SU-DHL-6 (cell line): ENCODE measurements around the gene MAP2K4.
A peak's percentile ranks its signal among the peaks of the same experiment; 100 is the strongest.
"Not testable (repeated sequence)": the region's sequence is repeated elsewhere in the genome, so short reads cannot be mapped to it uniquely, and the experiment has no call there.

Experiments used
- H2AFZ ChIP-seq: fragments of 200-600 bp; sonication (generic); 2 replicates; pipeline ENCODE4 v1.6.1; 2014; ENCODE audit warnings: low read depth, mild to moderate bottlenecking, moderate library complexity, mixed read lengths, antibody characterized with exemption, low read length; ENCODE audit not compliant: severe bottlenecking
- H3F3A ChIP-seq: fragments of 200-600 bp; shearing (Covaris generic); 2 replicates; pipeline ENCODE4 v1.6.0; 2016; ENCODE audit warnings: antibody characterized with exemption, mild to moderate bottlenecking; ENCODE audit not compliant: insufficient read depth
- H3K27ac ChIP-seq: fragments of 200-600 bp; sonication (generic); 2 replicates; pipeline ENCODE4 v1.5.1; 2016; ENCODE audit warnings: low read depth, mild to moderate bottlenecking, low read length, moderate library complexity, mixed read lengths
- H3K27me3 ChIP-seq: fragments of 200-600 bp; sonication (generic), shearing (Covaris generic); 2 replicates; pipeline ENCODE4 v1.6.0; 2014; ENCODE audit warnings: mild to moderate bottlenecking, low read length
- H3K36me3 ChIP-seq: fragments of 200-600 bp; sonication (generic); 2 replicates; pipeline ENCODE4 v1.6.1; 2014; ENCODE audit warnings: mild to moderate bottlenecking, low read length, mixed read lengths
- H3K4me2 ChIP-seq: fragments of 300-600, 200-600 bp; shearing (Covaris generic), sonication (generic); 2 replicates; pipeline ENCODE4 v1.6.0; 2014; ENCODE audit warnings: low read length, low read depth, mild to moderate bottlenecking; ENCODE audit not compliant: poor library complexity, severe bottlenecking
- H3K4me3 ChIP-seq: fragments of 200-600 bp; sonication (generic); 2 replicates; pipeline ENCODE4 v1.5.1; 2014; ENCODE audit warnings: antibody characterized with exemption, low read length, mild to moderate bottlenecking, mixed read lengths; ENCODE audit not compliant: insufficient read depth, poor library complexity, severe bottlenecking
- H3K79me2 ChIP-seq: fragments of 200-600 bp; sonication (generic); 2 replicates; pipeline ENCODE4 v1.6.1; 2014; ENCODE audit warnings: mild to moderate bottlenecking, low read length, moderate library complexity; ENCODE audit not compliant: insufficient read depth
- H3K9ac ChIP-seq: fragments of 200-600 bp; sonication (generic); 2 replicates; pipeline ENCODE4 v1.7.0; 2014; ENCODE audit warnings: mild to moderate bottlenecking, low read length
- H3K9me2 ChIP-seq: fragments of 200-600 bp; sonication (generic); replicated peaks from 2 replicates; pipeline ENCODE4 v1.6.1; 2014; ENCODE audit warnings: low read length; ENCODE audit not compliant: insufficient read depth
- H3K9me3 ChIP-seq: fragments of 200-600 bp; sonication (generic); 2 replicates; pipeline ENCODE4 v1.6.1; 2014; ENCODE audit warnings: low read length, mixed read lengths; ENCODE audit not compliant: insufficient read depth
- H4K20me1 ChIP-seq: fragments of 200-600 bp; sonication (generic); 2 replicates; pipeline ENCODE4 v1.6.1; 2014; ENCODE audit warnings: low read depth, mild to moderate bottlenecking, antibody characterized with exemption, low read length, moderate library complexity, mixed read lengths
- EZH2phosphoT487 ChIP-seq: fragments of 200-600 bp; sonication (generic), shearing (Covaris generic); conservative IDR thresholded peaks from 2 replicates; pipeline ENCODE4 v1.6.1; 2018; ENCODE audit warnings: mild to moderate bottlenecking, antibody characterized with exemption, low read length, moderate library complexity, mixed read lengths
- TF ChIP-seq, protein P1 (sequence below): fragments of 200-600 bp; sonication (generic); IDR thresholded peaks from one replicate; pipeline ENCODE4 v1.5.1; 2017; ENCODE audit warnings: antibody characterized with exemption, mild to moderate bottlenecking, low read length, moderate library complexity; ENCODE audit not compliant: insufficient read depth, poor library complexity, severe bottlenecking

The MAP2K4 gene

GRCh38 chr17:12020642-12021622, at the start of gene MAP2K4:
Gene MAP2K4, plus strand, starts transcription at chr17:12020877. Its CDS starts 10 bp downstream, at chr17:12020887.
- Histone ChIP-seq H3K4me2 (peak within 1 kb of the TSS; percentile 62), H3K27me3 (no peaks in the 10 kb centered on the region), H3K9me2 (no peaks in the 10 kb centered on the region), H3K9me3 (no peaks in the 10 kb centered on the region), H3K4me3 (peak within 1 kb of the TSS; percentile 85), H3F3A (0 out of 2 replicates have a peak, but pooled peaks cover 6% of the 10 kb centered on the region), H4K20me1 (peaks cover 22% of the 10 kb centered on the region), H3K79me2 (peaks cover 17% of the 10 kb centered on the region), H3K27ac (no peak within 1 kb of the TSS), H3K9ac (peak within 1 kb of the TSS; percentile 85), H3K36me3 (no peaks in the 10 kb centered on the region), H2AFZ (peak within 1 kb of the TSS; percentile 83)
- TF ChIP-seq EZH2phosphoT487: no peak
- TF ChIP-seq, protein P1, sequence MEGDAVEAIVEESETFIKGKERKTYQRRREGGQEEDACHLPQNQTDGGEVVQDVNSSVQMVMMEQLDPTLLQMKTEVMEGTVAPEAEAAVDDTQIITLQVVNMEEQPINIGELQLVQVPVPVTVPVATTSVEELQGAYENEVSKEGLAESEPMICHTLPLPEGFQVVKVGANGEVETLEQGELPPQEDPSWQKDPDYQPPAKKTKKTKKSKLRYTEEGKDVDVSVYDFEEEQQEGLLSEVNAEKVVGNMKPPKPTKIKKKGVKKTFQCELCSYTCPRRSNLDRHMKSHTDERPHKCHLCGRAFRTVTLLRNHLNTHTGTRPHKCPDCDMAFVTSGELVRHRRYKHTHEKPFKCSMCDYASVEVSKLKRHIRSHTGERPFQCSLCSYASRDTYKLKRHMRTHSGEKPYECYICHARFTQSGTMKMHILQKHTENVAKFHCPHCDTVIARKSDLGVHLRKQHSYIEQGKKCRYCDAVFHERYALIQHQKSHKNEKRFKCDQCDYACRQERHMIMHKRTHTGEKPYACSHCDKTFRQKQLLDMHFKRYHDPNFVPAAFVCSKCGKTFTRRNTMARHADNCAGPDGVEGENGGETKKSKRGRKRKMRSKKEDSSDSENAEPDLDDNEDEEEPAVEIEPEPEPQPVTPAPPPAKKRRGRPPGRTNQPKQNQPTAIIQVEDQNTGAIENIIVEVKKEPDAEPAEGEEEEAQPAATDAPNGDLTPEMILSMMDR: no peak

GRCh38 chr17:11972741-11973140, 47.9 kb upstream of the MAP2K4 start:
- not testable (repeated sequence) for H3K36me3 ChIP-seq, H2AFZ ChIP-seq, H3K9me3 ChIP-seq, H3K4me2 ChIP-seq, H3K9me2 ChIP-seq, H3K79me2 ChIP-seq, H3F3A ChIP-seq, H3K4me3 ChIP-seq, H4K20me1 ChIP-seq, H3K27ac ChIP-seq, H3K27me3 ChIP-seq, H3K9ac ChIP-seq

DNA sequence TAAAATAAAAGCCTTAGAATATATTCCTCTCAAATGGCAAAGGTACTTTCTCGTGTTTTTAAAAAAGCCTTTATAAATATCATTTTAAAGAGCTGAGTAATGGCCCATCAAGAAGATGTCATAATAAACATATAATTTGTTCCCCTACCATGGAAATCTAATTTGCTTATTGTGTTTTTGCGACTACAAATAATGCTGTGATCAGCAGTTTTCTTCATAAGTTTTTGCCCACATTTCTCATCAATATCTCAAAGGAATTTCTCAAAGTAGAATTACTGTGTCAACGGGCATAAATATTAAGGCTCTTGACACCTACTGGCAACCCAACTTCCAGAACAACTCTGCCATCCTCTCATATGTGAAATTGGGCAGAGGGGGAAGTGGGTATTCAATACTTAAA, 40.9 kb upstream of the MAP2K4 start:
- no peaks in the 10 kb centered on the region for H4K20me1 ChIP-seq
- H2AFZ ChIP-seq: no peak overlapping the region
- H3K79me2 ChIP-seq: no peaks in the 10 kb centered on the region
- H3K9me2 ChIP-seq: no peaks in the 10 kb centered on the region
- no peak for TF ChIP-seq EZH2phosphoT487
- TF ChIP-seq, protein P1: no peak
- no peak overlapping the region for H3K9ac ChIP-seq
- no peak overlapping the region for H3K27ac ChIP-seq
- H3K27me3 ChIP-seq: no peaks in the 10 kb centered on the region
- H3K36me3 ChIP-seq: no peaks in the 10 kb centered on the region
- no peaks in the 10 kb centered on the region for H3F3A ChIP-seq
- no peak overlapping the region for H3K4me2 ChIP-seq
- H3K9me3 ChIP-seq: no peaks in the 10 kb centered on the region
- no peak overlapping the region for H3K4me3 ChIP-seq

DNA sequence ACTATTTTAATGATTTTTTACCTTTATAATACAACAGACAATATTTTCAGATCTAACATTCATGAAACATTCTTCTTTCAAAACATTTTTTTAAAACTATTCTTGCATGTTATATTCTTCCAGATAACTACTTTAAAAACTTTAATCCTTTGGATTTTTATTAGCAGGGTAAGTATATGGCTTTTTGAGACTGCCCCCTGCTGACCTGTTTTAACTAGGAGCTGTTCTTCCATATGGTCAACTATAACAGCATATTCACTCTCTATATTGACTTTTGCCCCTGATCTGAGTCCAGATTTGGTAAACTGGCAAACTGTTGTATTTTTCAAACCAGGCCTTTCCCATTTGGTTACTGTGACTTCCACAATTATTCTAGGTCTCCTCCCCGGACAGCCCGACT, 39.9 kb upstream of the MAP2K4 start:
- no peaks in the 10 kb centered on the region for H3F3A ChIP-seq
- H3K36me3 ChIP-seq: no peaks in the 10 kb centered on the region
- H3K27ac ChIP-seq: no peak overlapping the region
- no peaks in the 10 kb centered on the region for H3K9me2 ChIP-seq
- TF ChIP-seq EZH2phosphoT487: no peak
- TF ChIP-seq, protein P1: no peak
- H2AFZ ChIP-seq: no peak overlapping the region
- no peaks in the 10 kb centered on the region for H4K20me1 ChIP-seq
- no peak overlapping the region for H3K9ac ChIP-seq
- no peaks in the 10 kb centered on the region for H3K9me3 ChIP-seq
- H3K79me2 ChIP-seq: no peaks in the 10 kb centered on the region
- H3K4me3 ChIP-seq: no peak overlapping the region
- no peaks in the 10 kb centered on the region for H3K27me3 ChIP-seq
- no peak overlapping the region for H3K4me2 ChIP-seq
